Measurements from ENCODE around the gene PRPF40A.
"Not testable (repeated sequence)": the region's sequence is repeated elsewhere in the genome, so short reads cannot be mapped to it uniquely, and the experiment has no call there.

Gene PRPF40A

DNA sequence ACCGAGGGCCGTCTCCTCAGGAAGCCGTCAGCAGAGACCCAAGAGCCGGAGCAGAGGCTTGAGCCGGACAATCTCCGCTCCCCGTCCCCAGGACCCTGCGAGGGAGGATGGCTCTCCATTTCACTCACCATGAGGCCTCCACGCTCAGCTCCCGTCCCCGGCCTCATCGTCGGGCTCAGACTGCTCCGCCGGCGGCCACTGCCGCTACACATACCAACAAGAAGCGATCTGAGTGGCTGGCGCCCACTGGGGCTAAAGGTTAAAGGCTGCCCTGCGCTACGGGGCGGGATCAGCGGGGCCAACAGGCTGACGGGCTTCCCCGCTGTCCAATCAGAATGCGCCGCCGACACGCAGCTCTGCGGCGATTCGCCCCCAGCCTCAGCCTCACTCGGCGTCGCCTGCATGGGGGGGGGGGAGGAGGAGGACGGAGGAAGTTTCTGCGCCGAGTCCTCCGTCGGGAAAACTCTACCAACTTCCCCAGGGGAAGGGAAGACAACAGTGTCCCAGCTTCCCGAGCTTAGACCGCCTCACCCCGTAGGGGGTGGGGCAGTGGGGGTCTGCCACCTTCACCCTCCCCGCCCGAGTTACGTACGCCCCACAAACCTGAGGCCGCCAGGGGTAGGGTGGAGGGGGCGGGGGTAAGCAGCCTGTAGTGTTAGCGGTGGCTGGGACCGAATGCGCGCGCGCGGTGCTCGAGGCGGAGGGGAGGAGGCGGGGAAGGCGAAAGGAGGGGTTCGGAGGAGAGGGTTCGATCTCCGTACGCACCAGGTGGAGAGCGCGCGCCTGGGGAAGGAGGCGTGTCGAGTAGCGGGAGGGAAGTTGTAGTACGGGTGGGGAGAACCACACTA is at the start of gene PRPF40A:
Gene PRPF40A (minus strand): TSS at position 234 of the 848 bp plus-strand sequence. CDS start 22 bp downstream, at position 212.
- DNase-seq = peak; percentile 99

DNA sequence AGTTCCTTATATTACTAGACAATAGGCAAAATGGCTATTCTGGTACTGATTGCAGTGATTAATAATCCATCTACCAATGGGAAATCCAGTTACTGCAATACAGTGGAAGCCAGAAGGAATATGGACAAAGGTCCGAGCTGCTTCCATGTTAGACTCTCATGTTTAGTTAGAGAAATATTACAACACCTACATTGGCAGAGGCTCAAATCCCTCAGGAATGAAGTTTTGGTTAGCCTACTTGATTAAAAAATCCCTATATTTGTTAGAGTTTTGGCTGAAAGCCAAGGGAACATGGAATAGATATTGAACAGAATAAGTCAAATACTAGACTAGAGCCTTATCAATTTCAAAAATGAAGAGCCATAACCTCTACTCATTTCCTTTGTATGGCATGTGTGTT is 49.7 kb upstream of the PRPF40A start:
- no peak for DNase-seq

DNA sequence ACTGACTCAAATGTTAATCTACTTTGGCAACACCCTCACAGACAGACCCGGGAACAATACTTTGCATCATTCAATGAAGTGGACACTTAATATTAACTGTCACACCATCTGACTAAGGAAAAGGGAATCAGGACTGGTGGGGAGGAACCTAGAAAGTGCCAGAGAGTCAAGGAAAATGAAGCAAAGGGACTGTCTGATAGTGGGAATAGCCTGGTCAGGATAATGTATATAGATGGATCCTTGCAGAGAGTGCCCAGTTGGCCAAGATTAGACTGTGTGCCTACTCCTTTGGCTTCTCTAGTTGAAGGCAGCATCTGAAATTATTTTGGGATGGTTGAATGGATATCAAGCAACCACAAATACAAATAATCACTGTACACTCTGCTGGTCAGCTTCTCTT is 46.4 kb upstream of the PRPF40A start:
- no peak for DNase-seq

DNA sequence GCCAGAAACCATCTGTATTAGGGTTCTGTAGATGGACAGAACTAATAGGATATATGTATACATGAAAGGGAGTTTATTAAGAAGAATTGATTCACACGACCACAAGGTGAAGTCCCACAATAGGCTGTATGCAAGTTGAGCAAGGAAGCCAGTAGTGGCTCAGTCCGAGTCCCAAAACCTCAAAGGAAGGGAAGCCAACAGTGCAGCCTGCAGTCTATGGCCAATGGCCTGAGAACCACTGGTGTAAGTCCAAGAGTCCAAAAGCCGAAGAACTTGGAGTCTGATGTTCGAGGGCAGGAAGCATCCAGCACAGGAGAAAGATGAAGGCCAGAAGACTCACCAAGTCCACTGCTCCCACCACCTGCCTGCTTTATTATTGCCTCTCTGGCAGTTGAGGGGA is 45.9 kb upstream of the PRPF40A start:
- DNase-seq = not testable (repeated sequence)

DNA sequence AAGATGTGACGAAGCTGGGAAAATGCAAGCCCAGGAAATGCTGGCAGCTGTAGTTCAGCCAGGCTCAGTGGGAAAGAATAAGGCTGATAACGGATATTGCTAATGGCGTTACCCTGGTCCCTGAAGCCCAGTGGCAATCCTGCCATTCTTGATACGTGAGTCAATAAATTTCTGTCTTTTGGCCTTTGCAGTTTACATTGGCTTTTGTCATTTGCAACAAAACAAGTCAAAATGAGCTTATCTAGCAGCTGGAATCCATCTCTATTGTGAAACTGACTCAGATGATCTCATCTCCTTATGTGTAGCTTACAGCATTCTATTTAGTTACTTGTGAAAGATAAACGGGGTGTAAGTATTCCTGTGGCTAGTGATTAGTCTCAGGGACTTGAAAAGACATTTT is 44.9 kb upstream of the PRPF40A start:
- DNase-seq = peak; percentile 2

DNA sequence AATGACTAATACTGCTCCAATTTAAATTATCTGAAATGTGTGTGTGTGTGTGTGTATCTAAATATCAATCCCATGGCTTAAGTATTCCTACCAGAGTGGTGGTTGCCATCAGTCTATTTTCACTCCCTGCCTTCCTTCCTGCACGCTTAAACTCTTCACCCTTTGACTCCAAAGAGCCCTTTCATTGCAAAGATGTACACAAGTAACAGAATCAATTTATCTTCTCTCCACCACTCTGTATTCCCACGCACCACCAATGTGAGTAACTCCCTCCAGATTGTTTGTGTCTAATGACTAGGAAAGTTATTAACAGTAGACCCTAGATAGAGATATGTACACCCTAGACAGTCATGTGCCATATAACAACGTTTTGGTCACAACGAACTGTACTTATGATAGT is 44.0 kb upstream of the PRPF40A start:
- DNase-seq = no peak

DNA sequence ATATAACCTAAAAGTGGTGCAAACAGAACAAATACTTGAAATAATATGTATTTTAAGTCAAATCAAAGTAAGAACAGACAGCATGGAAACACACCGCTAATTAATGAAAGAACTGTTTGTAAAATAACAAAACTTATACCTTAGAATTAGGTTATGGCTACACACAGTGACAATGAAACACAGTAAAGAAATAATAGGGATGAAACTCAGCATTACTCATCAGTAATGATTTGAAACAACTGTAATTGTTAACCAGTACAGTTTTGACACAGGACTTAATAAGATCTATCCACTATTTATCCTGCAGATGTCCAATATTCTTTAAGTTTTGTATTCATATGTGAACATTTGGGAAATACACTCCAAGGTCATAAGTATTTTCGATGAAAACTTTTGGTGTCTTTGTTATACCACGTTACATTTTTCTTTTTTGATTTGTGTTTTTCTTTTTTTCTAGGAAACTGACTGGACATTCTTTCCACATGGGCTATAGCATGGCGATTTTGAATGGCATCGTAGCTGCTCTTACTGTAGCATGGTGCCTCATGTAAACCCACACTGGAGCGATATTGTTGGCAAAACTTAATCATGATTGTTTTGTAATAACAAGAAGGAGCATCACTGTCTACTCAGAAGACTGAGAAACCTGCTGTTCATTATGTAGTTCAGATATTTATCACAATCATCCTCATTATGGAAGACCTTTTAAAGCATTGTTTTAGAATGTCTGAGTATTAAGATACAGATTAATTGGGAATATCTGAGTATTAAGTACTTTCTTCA is 42.2 kb upstream of the PRPF40A start:
- no peak for DNase-seq

DNA sequence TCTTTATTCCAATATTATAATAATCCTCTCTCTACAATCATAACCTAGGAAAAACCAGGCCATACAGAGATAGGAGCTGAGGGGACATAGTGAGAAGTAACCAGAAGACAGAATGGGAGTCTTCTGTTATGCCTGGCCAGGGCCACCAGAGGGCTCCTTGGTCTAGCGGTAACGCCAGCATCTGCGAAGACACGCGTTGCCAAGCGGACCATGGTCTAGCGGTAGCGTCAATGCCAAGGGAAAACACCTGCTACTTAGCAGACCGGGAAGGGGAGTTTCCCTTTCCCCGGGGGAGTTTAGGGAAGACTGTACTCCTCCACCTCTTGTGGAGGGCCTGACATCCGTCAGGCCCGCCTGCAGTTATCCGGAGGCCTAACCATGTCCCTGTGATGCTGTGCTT is 37.8 kb upstream of the PRPF40A start:
- DNase-seq = no peak

DNA sequence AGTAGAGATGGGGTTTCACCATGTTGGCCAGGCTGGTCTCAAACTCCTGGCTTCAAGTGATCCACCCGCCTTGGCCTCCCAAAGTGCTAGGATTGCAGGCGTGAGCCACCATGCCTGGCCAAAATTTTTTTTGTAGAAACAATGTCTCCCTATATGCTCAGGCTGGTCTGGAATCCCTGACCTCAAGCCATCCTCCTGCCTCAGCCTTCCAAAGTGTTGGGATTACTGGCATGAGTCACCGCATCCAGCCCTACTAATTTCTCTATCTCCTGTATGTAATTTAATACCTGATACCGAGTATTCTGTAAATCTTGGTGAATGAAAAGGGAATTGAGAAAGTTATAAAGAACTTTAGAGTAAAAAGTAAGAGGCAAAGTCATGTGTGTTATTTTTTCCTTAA is 30.5 kb upstream of the PRPF40A start:
- not testable (repeated sequence) for DNase-seq

DNA sequence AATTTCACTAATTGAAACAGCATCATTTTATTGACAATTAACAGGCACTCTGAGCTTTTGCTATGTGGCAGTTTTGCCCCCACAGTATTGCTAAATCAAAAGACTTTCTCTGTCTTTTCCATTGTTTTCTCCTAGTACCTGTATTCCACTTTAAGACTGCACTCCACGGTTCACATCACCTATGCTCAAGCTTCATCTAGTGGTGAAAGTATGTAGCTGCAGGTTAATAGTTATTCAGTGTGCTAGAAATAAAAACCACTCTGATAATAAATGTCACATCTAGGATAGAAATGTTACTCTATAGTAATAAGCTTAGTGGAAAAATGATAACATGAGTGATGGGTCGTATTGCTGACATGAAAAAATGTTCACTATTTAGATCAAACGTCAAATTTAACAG is 25.7 kb upstream of the PRPF40A start:
- DNase-seq = no peak

DNA sequence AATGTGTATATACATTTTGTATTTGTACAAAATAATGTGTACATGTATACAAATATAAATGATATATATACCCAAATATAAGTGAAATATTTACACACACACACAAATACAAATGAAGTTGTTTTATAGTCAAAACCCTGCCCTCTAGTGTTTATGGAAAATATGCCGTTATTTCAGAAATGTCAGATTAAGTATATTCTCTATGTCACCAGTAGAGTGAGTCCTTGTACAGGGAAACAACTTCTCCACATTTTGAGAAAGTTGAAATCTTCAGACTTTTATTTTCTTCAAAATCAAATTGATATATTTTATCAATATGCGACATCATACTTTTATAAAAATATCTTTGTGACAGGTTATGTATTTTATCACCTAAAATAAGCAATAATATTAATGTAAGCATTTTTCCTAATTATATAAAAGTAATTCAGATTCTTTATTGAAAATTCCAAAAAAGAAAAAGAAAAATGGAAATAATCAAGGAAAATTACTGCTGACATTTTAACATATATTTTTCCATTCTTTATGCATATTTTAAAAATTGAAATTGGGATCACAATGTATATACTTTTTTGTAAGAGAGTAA is 23.6 kb upstream of the PRPF40A start:
- peak; percentile 69 for DNase-seq

DNA sequence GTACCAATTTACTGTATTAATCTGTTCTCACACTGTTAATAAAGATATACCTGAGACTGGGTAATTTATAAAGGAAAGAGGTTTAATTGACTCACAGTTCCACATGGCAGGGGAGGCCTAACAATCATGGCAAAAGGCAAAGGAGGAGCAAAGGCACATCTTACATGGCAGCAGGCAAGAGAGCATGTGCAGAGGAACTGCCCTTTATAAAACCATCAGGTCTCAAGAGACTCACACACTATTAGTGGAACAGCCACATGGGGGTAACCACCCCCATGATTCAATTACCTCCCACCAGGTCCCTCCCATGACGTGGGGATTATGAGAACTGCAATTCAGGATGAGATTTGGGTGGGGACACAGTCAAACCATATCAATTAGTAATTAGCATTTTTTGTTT is 22.4 kb upstream of the PRPF40A start:
- not testable (repeated sequence) for DNase-seq

DNA sequence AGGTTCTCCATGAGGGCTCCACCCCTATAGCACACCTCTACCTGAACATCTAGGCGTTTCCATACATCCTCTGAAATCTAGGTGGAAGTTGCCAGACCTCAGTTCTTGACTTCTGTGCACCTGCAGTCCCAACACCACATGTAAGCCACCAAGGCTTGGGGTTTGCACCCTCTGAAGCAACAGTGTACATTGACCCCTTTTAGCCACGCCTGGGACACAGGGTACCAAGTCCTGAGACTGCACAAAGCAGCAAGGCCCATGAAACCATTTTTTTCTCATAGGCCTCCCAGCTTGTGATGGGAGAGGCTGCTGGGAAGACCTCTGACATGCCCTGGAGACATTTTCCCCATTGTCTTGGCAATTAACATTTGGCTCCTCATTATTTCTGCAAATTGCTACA is 21.2 kb upstream of the PRPF40A start:
- DNase-seq = no peak

DNA sequence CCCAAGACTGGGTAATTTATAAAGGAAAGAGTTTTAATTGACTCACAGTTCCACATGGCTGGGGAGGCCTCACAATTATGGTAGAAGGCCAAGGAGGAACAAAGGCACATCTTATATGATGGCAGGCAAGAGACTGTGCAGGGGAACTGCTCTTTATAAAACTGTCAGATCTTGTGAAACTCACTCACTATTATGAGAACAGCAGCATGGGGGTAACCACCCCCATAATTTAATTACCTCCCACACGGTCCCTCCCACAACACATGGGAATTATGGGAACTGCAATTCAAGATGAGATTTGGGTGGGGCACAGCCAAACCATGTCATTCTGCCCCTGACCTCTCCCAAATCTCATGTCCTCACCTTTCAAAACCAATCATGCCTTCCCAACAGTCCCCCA is 20.2 kb upstream of the PRPF40A start:
- not testable (repeated sequence) for DNase-seq

DNA sequence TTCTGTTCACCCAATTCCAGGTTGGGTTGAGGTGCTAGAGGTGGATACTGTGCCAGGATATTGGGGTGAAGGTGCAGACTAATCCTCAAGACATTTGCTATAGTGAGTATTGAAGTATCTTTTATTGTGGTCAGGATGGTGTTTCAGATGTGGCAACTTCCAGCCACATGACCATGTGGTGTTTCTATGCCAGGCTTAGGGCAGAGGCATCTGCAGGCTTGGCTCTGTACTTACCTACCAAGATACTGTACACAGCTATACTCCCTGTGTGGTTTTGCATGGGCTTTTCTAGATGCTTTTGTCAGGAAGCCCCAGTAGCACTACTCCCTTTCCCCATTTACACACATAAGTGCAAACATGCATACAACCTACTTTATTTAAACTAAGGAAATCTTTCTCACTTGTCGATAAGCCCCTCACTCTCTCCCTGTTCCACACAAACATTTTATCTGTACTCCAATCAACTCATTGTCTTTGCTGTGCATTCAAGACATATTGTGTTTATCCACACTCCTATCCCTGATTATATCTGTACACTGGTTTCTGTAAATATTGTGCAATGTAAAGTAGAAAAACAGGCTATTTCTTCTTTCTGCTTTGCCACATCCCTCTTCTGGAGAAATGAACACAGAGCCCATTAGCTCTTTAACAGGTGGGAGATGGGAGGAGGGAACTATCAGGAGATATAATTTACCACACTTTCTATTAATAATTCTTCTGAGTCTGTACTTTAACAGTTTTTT is 13.5 kb upstream of the PRPF40A start:
- DNase-seq = peak; percentile 14

DNA sequence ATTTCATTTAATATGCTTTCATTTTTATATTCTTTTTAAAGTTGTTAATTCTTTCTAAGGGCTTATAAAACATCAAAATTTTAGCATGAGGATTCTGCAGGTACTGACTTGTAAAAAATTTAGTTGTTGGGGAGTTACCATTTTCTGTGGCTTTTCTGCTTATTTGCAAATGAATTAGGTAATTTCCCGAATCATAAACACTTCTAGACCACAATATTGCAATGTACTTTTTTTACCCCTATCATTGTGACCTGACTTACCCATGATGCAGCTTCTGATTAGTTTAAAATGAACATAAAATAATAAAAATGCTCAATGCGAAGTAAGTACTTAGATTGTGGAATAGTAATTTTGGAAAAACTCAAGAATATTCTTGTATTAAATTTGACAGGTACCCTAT is 12.6 kb upstream of the PRPF40A start:
- DNase-seq = no peak

DNA sequence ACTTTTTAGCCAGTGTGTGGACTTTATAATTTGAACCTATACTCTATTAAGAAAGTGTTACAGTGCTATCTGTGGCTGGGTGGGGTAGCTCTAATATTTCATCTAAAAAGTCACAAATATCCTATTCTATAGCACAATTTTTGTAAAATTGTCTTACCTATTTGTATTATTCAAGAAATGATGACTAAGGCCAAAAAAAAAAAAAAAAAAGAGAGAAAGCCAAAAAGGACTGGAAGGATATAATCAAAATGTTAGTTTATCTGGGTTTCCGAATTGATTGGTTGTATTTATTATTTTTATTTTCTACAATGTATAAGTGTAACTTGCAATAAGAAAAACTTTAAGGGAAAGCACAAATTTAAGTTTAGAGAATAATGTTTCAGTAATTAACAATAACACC is 6.7 kb upstream of the PRPF40A start:
- DNase-seq = no peak

DNA sequence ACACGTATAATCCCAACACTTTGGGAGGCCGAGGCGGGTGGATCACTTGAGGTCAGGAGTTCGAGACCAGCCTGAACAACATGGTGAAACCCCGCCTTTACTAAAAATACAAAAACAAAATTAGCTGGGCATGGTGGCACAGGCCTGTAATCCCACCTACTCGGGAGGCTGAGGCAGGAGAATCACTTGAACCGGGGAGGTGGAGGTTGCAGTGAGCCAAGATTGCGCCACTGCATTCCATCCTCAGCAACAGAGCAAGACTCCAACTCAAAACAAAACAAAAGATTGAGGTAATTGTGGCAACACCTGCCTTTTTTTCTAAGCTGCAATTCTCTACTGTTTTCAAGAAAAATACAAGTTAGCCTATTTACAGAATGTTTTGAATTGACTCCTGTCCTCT is 5.4 kb upstream of the PRPF40A start:
- not testable (repeated sequence) for DNase-seq

DNA sequence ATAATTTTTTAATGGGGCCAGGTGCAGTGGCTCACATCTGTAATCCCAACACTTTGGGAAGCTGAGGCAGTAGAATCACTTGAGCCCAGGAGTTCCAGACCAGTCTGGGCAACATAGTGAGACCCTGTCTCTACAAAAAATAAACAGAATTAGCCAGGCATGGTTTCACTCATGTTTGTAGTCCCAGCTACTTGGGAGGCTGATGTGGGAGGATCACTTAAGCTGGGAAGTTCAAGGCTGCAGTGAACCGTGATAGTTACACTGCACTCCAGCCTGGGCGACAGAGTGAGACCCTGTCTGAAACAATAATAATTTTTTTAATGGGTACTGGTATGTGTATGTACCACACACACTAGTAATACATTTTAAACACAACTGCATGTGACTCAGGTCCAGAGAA is 3.5 kb upstream of the PRPF40A start:
- DNase-seq = no peak

DNA sequence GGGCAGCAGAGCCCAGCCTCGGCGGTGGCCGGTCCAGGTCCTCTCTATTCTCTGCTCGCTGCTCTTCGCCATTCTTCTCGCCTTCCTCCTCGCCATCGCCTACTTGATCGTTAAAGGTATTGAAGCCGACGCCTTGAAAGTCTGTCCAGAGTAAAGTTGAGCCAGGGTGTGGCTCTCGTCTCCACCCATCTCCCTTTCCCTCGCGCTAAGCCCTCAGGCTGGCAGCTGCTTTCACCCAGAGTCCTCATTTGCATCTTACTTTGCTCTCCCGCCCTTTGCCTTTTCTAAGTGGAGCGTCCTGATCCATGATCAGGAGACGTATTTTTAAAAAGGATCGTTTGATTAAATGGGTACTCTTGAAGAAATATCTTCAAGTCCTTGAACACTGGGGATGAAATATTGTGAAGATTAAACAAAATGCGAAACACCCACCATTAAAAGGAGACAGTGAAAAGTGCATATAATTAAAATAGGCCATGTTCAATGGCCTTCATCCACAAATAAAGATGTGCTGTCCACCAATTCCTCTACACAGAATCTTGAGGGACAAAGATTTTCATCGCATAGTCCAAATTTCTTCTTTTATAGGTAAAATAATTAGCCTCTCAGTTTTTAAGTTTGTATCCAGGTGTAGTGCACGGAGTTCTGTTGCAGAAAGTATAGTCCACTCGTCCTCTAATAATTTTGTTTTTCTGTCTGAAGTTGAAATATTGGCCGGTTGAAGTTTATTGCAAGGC is 1.8 kb upstream of the PRPF40A start:
- DNase-seq = peak; percentile 44

DNA sequence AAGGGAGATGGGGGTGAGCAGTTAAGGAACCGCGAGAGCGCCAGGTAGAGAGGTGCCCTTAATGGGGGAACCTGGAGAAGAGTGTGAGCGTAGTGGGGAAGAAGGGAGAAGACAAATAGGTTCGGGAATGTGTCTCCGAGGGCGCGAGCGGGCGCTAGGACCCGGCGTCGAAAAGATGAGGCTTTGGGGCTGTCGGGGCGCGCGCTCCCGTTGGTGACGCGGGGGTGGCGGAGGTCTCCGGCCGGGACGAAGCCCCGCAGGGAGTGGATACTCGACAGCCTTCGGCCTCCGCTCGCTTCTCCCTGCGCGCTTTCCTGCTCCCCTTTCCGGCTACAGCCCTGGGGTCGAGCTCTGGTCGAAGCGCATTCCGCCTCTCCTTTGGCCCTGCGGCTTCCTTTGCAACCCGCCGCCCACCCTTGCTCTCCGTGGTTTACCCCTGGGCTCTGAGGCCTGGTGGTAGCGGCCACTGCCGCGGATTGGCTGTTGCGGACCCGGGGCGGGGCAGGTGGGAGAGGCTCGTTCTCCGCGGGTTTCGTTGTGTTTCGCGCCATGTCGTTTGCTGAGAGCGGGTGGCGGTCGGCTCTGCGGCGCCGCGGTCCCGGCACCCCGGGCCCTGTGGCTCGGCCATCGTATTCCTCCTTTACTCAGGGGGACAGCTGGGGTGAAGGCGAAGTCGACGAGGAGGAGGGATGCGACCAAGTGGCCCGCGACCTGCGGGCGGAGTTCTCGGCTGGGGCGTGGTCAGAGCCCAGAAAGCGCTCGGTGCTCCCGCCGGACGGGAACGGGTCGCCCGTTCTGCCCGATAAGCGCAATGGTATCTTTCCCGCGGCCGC is 1.0 kb upstream of the PRPF40A start, which contains the start of gene ARL6IP6:
Gene ARL6IP6 (plus strand): TSS at position 545 of the 833 bp plus-strand sequence. CDS start 5 bp downstream, at position 550.
- DNase-seq = peak; percentile 93
